HG03039 (cell line): Measurements from ENCODE around the gene DDOST.

Source experiments
- ATAC-seq: cut with Tn5 transposase; IDR thresholded peaks from one replicate; pipeline ENCODE4 v1.9.1; 2021; ENCODE audit warnings: mild to moderate bottlenecking, moderate library complexity; ENCODE audit not compliant: unreplicated experiment

Gene DDOST

DNA sequence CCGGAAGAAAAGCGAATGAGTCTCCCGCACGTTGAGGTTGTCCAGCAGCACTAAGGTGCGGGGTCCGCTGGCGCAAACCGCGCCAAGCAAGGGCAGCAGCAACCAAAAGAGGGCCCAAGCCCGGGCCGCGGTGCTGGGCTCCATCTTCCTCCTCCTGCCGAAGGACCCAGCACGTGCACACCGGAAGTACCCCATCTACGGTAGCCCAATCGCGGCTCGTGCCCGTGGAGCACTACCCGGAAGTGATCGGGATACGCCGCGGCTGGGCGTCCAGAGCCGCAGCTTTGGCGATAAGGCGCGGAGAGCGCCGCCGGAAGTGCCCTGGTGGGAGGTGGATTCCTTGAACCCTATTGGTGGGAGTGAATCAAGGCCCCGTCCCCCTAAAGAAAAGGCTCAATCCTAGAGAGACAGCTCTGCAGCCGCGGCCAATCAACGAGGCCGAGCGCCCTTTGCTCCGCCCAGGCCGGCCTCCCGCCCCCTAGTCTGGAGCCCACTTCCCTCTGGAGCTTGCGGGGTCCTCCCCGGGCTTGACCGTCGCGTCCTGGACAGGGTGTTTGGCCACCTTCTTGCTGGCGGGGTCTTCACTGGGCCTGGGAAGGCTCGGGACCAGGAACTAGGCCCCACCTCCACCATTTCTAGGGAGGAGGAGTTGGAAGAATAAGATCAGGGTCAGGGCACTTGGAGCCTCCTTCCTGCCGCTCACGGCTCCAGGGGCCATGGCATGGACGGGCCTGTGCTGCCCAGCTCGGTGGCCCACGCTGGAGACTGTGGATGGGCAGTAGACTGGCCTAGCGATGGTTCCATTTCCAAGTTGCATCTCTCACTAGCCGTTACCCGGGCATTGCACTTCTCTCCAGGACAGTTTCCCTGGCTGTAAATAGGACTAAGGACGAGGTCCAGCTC lies at the start of gene DDOST:
Gene DDOST, minus strand, starts transcription at position 163 of the 903 bp plus-strand sequence. Its CDS starts 19 bp downstream, at position 144.
- ATAC-seq, result peak; percentile 94

DNA sequence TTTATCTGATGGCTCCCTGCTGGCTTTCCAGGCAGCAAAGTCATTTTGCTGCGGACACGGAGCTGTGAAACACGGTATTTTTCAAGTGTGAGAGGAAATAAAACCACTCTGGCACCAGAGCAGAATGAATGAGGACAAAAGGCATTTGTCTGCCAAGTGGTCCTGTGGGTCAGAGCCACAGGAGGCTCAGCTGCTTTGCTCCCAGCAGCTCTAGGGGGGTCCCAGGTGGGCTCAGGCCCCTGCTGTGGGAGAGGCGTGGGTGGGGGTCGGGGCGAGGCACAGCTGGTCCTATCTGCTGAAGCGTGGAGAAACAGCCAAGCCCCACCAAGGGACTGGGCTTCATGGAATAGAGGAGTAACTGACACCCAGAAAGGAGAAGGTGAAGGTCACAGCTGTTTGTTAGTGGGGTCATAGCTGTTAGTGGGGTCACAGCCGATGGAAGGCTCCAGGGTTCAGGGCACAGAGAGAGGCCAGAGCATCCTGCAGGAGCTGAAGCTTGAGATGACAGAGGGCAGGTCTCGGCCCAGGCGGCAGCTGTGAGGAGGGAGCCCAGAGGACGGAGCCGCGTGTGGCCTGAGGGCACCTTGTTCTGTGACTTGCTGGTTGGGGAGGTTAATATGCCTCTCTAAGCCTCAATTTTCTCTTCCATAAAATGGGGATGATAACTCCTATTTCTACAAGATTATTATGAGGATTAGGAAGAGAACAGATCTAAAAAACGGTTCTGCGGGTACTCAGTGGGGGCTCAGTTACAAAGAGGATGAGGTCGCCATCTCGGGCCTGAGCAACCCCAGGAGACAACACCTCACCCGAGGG lies 49.5 kb upstream of the DDOST start:
- no peak for ATAC-seq

DNA sequence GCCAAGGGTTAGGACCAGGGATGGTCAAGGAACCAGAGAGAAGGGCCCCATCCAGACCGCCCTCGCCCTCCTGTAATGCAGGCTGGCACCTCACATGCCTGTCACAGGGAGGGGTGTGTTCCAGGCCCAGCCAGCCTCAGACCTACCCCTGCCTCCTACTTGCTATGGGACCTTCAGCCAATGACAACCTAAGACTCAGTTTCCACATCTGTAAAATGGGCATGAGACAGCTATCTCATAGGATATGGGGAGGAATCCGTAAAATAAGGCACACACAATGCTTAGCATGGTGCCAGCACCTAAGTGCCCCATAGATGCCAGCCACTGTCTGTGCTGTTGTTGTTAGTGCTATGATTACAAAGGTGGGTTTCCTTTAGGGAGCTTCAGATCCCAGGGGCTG lies 48.7 kb upstream of the DDOST start:
- no peak for ATAC-seq

- no peak for ATAC-seq
These were observed 47.7 kb upstream of the DDOST start for GRCh38 chr1:20708891-20709290.

DNA sequence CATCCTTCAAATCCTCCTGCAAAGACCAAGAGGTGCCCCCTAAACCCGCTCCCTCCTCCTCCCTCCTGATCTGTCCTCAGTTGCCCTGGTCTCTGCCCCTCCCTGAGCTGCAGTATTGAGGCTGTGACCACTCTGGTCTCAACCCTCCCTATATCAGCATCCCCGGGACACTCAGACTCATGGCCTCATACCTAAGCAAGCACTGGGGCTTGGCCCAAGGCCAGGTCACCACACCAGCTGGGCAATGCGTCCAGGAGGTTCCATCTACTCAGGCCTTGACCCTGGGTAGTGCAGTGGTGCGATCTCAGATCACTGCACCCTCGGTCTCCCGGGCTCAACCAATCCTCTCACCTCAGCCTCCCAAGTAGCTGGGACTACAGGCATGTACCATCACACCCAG lies 46.9 kb upstream of the DDOST start:
- ATAC-seq, result no peak

- ATAC-seq, result no peak
These were observed 45.7 kb upstream of the DDOST start for GRCh38 chr1:20706841-20707240.

DNA sequence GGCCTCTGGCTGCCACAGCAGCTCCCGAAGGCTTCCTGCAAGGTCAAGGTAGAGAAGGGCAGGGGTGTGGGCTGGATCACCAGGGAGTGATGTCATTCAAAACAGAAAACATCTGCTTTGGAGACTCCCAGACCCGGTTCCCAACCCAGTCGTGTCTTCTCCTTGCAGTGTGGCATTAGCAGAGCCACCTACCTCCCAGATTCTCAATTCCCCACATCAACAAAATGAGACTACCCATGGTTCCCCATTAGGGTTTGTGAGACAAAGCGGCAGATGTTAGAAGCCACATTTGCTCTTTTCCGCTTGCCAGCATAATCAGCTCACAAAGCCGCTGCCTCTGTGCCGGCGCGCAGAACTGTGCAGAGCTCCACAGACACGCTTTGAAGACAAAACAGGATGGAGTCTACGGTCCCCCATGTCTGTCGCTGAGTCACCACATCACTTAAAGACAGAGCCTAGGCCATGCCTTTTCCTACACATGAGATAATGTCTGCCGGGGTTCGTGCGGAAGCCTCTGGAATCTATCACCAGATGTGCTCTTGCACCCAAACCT lies 44.1 kb upstream of the DDOST start:
- no peak for ATAC-seq

GRCh38 chr1:20704390-20705202 lies 43.4 kb upstream of the DDOST start:
- ATAC-seq, result no peak

DNA sequence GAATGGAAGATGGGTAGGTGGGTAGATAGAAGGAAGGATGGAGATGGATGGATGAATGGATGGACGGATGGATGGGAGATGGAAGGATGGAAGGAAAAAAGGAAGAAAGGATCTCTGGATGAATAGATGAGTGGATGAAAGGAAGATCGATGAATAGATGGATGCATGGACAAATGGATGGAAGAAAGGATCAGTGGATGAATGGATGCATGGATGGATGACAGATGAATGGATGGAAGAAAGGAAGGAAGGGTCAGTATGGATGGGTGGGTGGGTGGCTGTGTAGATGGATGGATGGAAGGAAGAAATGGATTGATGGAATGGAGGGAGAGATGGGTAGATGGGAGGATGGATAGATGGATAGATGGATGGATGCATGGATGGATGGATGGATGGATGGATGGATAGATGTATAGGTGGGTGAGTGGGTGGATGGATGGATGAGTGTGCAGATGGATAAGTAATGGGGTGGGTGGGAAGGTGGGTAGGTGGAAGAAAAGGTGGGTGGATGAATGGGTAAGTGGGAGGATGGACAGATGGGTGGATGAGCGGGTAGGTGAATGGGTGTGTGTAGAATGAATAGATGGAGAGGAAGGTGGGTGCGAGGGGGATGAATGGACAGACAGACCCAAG lies 42.1 kb upstream of the DDOST start:
- no peak for ATAC-seq

- ATAC-seq, result no peak
These were observed 41.2 kb upstream of the DDOST start for GRCh38 chr1:20702416-20702815.

GRCh38 chr1:20701847-20702246 lies 40.7 kb upstream of the DDOST start:
- ATAC-seq, result no peak

DNA sequence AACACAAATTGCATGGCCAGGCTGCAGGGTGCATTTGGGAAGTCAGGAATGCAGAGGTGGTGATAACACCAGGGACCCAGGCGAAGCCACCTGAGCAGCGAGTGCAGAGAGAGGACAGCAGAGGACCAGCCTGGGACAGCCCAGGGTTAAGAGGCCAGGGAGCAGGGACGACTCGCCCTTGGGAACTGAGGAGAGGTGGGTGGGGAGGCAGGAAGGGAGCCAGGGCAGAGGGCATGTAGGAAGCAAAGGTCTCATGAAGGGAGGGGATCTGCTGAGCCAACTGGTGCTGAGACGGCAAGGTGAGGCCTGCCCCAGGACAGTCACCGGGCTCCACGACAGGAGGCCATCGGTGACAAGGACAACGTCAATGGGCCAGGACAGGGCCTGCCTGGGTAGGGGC lies 40.3 kb upstream of the DDOST start:
- no peak for ATAC-seq

GRCh38 chr1:20700636-20701215 lies 39.6 kb upstream of the DDOST start:
- ATAC-seq, result no peak

GRCh38 chr1:20699558-20699957 lies 38.4 kb upstream of the DDOST start:
- ATAC-seq, result no peak

- ATAC-seq, result no peak
These were observed 37.2 kb upstream of the DDOST start for GRCh38 chr1:20698195-20698910.

DNA sequence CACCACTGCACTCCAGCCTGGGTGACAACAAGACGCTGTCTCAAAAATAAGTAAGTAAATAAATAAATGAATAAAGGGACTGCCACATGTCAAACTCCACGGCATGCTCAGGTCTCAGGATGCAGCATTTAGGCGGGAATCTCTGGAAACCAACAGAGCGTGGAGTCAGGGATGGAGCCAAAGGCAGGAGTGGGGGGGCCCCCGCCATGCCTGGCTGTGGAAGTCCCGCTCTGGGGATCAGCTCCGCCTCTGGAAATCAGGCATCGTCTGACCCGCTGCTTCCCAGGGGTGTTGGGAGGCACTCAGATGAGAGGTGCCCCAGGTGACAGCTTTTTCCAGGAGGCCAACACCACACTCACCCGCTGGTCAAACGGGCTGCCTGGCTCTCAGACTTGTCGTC lies 36.4 kb upstream of the DDOST start:
- no peak for ATAC-seq

DNA sequence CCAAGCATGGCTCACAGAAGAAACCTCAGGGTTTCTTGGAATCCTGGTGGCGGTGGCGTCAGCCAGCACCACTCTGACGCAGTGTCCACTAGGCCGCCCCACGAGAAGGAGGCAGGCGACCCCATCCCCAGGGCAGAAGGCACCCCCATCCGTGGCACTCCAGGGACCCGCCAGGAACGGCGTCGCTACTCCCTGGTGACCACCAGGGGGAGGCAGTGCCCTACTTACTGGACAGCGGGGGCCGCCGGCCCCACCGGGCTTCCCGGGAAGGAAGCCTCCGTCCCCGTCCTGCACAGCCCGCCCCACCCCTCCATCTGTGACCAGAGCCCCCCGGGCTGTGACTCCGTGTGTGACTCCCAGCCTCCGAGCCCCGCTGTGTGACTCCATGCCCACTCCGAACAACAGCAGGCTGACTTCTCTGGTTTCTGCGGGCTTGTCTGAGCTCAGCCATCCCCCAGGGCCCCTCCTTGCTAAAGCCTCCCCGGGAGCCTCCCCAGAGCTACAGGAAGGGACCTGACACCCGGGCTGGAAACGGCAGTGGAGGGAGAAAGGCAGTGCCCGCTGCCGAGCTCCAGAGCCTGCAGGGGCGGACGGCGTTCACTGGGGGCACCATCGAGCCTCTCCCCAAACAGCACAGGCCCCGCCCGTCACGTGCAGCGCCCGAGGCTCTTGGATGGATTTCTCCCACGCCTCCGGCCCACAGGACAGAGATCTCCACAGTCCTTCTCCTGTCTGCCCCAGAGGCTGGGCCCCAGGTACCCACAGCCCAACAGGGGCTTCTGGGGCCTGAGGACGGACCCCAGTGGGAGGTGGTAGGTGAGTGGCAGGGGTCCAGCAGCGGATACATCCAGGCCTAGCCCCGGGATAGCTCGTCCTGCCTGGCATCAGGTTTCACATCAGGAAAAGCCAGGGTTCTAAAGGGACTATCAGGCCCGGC lies 35.5 kb upstream of the DDOST start:
- no peak for ATAC-seq

GRCh38 chr1:20695515-20695914 lies 34.3 kb upstream of the DDOST start:
- no peak for ATAC-seq
